ENCODE data around the gene ZFYVE28. TPM values are rescaled to one million over a fixed set of nuclear protein-coding genes. Genes with fewer than 3 reads are reported as not detected.

ZFYVE28 gene
- polyA plus RNA-seq, 1 donor: 7.4 TPM

- Histone ChIP-seq H3K4me1 (ENCODE audit: control insufficient read depth, insufficient read depth, low read length) (peaks cover 4% of the 10 kb centered on the region), H3K9me3 (ENCODE audit: control insufficient read depth, low read depth, low read length) (peaks cover 7% of the 10 kb centered on the region), H3K4me3 (ENCODE audit: low read length) (no peak overlapping the region), H3K36me3 (ENCODE audit: control insufficient read depth, insufficient read depth, low read length) (no peaks in the 10 kb centered on the region), H3K27ac (ENCODE audit: low read length) (no peak overlapping the region), H3K27me3 (ENCODE audit: control insufficient read depth, insufficient read depth, low read length) (no peaks in the 10 kb centered on the region)
- DNase-seq: no peak
- WGBS (ENCODE audit: insufficient coverage, low lambda C conversion rate): no CpG with 5 or more reads among the region's 9 CpGs
These were observed 26.7 kb upstream of the ZFYVE28 start for GRCh38 chr4:2445130-2445529.

GRCh38 chr4:2443956-2444740 is 25.7 kb upstream of the ZFYVE28 start:
- Histone ChIP-seq H3K36me3 (ENCODE audit: control insufficient read depth, insufficient read depth, low read length) (no peaks in the 10 kb centered on the region), H3K27me3 (ENCODE audit: control insufficient read depth, insufficient read depth, low read length) (no peaks in the 10 kb centered on the region), H3K4me3 (ENCODE audit: low read length) (no peak overlapping the region), H3K4me1 (ENCODE audit: control insufficient read depth, insufficient read depth, low read length) (peaks cover 4% of the 10 kb centered on the region), H3K9me3 (ENCODE audit: control insufficient read depth, low read depth, low read length) (peaks cover 7% of the 10 kb centered on the region), H3K27ac (ENCODE audit: low read length) (no peak overlapping the region)
- WGBS (ENCODE audit: insufficient coverage, low lambda C conversion rate): no CpG with 5 or more reads among the region's 7 CpGs
- DNase-seq: no peak

- Histone ChIP-seq H3K27ac (ENCODE audit: low read length) (no peak overlapping the region), H3K9me3 (ENCODE audit: control insufficient read depth, low read depth, low read length) (peaks cover 7% of the 10 kb centered on the region), H3K36me3 (ENCODE audit: control insufficient read depth, insufficient read depth, low read length) (no peaks in the 10 kb centered on the region), H3K4me1 (ENCODE audit: control insufficient read depth, insufficient read depth, low read length) (peaks cover 4% of the 10 kb centered on the region), H3K27me3 (ENCODE audit: control insufficient read depth, insufficient read depth, low read length) (no peaks in the 10 kb centered on the region), H3K4me3 (ENCODE audit: low read length) (no peak overlapping the region)
- DNase-seq: no peak
- WGBS (ENCODE audit: insufficient coverage, low lambda C conversion rate): no CpG with 5 or more reads among the region's 20 CpGs
These were observed 24.8 kb upstream of the ZFYVE28 start for GRCh38 chr4:2443061-2443730.

- Histone ChIP-seq H3K27me3 (ENCODE audit: control insufficient read depth, insufficient read depth, low read length) (no peaks in the 10 kb centered on the region), H3K36me3 (ENCODE audit: control insufficient read depth, insufficient read depth, low read length) (no peaks in the 10 kb centered on the region), H3K9me3 (ENCODE audit: control insufficient read depth, low read depth, low read length) (peaks cover 7% of the 10 kb centered on the region), H3K27ac (ENCODE audit: low read length) (no peak overlapping the region), H3K4me3 (ENCODE audit: low read length) (no peak overlapping the region), H3K4me1 (ENCODE audit: control insufficient read depth, insufficient read depth, low read length) (peaks cover 4% of the 10 kb centered on the region)
- no CpG with 5 or more reads among the region's 20 CpGs for WGBS (ENCODE audit: insufficient coverage, low lambda C conversion rate)
- DNase-seq: no peak
These were observed 23.9 kb upstream of the ZFYVE28 start for GRCh38 chr4:2442175-2442993.

- Histone ChIP-seq H3K36me3 (ENCODE audit: control insufficient read depth, insufficient read depth, low read length) (no peaks in the 10 kb centered on the region), H3K4me3 (ENCODE audit: low read length) (no peak overlapping the region), H3K4me1 (ENCODE audit: control insufficient read depth, insufficient read depth, low read length) (peaks cover 4% of the 10 kb centered on the region), H3K27me3 (ENCODE audit: control insufficient read depth, insufficient read depth, low read length) (no peaks in the 10 kb centered on the region), H3K27ac (ENCODE audit: low read length) (no peak overlapping the region), H3K9me3 (ENCODE audit: control insufficient read depth, low read depth, low read length) (no peaks in the 10 kb centered on the region)
- no CpG with 5 or more reads among the region's 14 CpGs for WGBS (ENCODE audit: insufficient coverage, low lambda C conversion rate)
- DNase-seq: peak; percentile 69 to 76
These were observed 23.1 kb upstream of the ZFYVE28 start for GRCh38 chr4:2441393-2442174.

GRCh38 chr4:2438822-2439718 is 20.6 kb upstream of the ZFYVE28 start:
- Histone ChIP-seq H3K4me1 (ENCODE audit: control insufficient read depth, insufficient read depth, low read length) (peaks cover 4% of the 10 kb centered on the region), H3K36me3 (ENCODE audit: control insufficient read depth, insufficient read depth, low read length) (no peaks in the 10 kb centered on the region), H3K27me3 (ENCODE audit: control insufficient read depth, insufficient read depth, low read length) (no peaks in the 10 kb centered on the region), H3K4me3 (ENCODE audit: low read length) (no peak overlapping the region), H3K27ac (ENCODE audit: low read length) (no peak overlapping the region), H3K9me3 (ENCODE audit: control insufficient read depth, low read depth, low read length) (no peaks in the 10 kb centered on the region)
- no CpG with 5 or more reads among the region's 16 CpGs for WGBS (ENCODE audit: insufficient coverage, low lambda C conversion rate)
- no peak for DNase-seq

GRCh38 chr4:2437475-2438215 is 19.2 kb upstream of the ZFYVE28 start:
- H3K27ac ChIP-seq (ENCODE audit: low read length): no peak overlapping the region

GRCh38 chr4:2436761-2437474 is 18.5 kb upstream of the ZFYVE28 start:
- H3K4me3 ChIP-seq (ENCODE audit: low read length): no peak overlapping the region
- H3K9me3 ChIP-seq (ENCODE audit: control insufficient read depth, low read depth, low read length): no peaks in the 10 kb centered on the region
- H3K36me3 ChIP-seq (ENCODE audit: control insufficient read depth, insufficient read depth, low read length): no peaks in the 10 kb centered on the region
- no peak for DNase-seq
- no peaks in the 10 kb centered on the region for H3K27me3 ChIP-seq (ENCODE audit: control insufficient read depth, insufficient read depth, low read length)
- H3K27ac ChIP-seq (ENCODE audit: low read length): no peak overlapping the region
- no CpG with 5 or more reads among the region's 30 CpGs for WGBS (ENCODE audit: insufficient coverage, low lambda C conversion rate)
- peaks cover 4% of the 10 kb centered on the region for H3K4me1 ChIP-seq (ENCODE audit: control insufficient read depth, insufficient read depth, low read length)

More at GRCh38 chr4:2437475-2438215, 19.2 kb upstream of the ZFYVE28 start:
- Histone ChIP-seq H3K4me3 (ENCODE audit: low read length) (no peak overlapping the region), H3K4me1 (ENCODE audit: control insufficient read depth, insufficient read depth, low read length) (peaks cover 4% of the 10 kb centered on the region), H3K9me3 (ENCODE audit: control insufficient read depth, low read depth, low read length) (no peaks in the 10 kb centered on the region), H3K36me3 (ENCODE audit: control insufficient read depth, insufficient read depth, low read length) (no peaks in the 10 kb centered on the region), H3K27me3 (ENCODE audit: control insufficient read depth, insufficient read depth, low read length) (no peaks in the 10 kb centered on the region)
- WGBS (ENCODE audit: insufficient coverage, low lambda C conversion rate): 30% methylated on average over 2 of the region's 25 CpGs
- DNase-seq: no peak
